CD4-positive, alpha-beta memory T cell (primary cell): ENCODE data around the gene TBCD. TPM values are rescaled to one million over a fixed set of nuclear protein-coding genes. Genes with fewer than 3 reads are reported as not detected.
A peak's percentile ranks its signal among the peaks of the same experiment; 100 is the strongest.

ENCODE experiments used
- CTCF ChIA-PET: fragments of 350-600 bp; sonication (Branson Sonifier 250); formaldehyde crosslinking; loops from one replicate; lab custom pipeline; 2021; ENCODE audit warnings: inconsistent platforms; ENCODE audit not compliant: partially characterized antibody; lab: Charles Lee
- POLR2A ChIA-PET: fragments of 350-600 bp; sonication (Branson Sonifier 250); formaldehyde crosslinking; loops from one replicate; lab custom pipeline; 2021; ENCODE audit not compliant: partially characterized antibody; lab: Charles Lee
- DNase-seq, 5 donors: peaks; one replicate each; pipeline versions ENCODE4 v3.0.0 to v3.0.0-alpha.2; 2020 to 2022; ENCODE audit warnings: mixed read lengths in 1 of 5
- H3K27ac ChIP-seq: one replicate; pipeline ENCODE4 v1.7.0; 2013; ENCODE audit warnings: low read depth, low read length
- H3K27me3 ChIP-seq: 2 replicates; pipeline ENCODE4 v1.7.0; 2013; ENCODE audit warnings: mild to moderate bottlenecking, low read length, moderate library complexity; ENCODE audit not compliant: insufficient read depth
- H3K36me3 ChIP-seq: 2 replicates; pipeline ENCODE4 v1.7.0; 2013; ENCODE audit warnings: mild to moderate bottlenecking, low read length, moderate library complexity; ENCODE audit not compliant: insufficient read depth
- H3K4me1 ChIP-seq: 2 replicates; pipeline ENCODE4 v1.7.0; 2013; ENCODE audit warnings: mild to moderate bottlenecking, low read length, moderate library complexity; ENCODE audit not compliant: insufficient read depth
- H3K4me3 ChIP-seq, 2 donors: one replicate each; pipeline ENCODE4 v1.7.0; 2013; ENCODE audit warnings: low read length in 2 of 2, mild to moderate bottlenecking in 1 of 2
- H3K9me3 ChIP-seq, 2 donors: one replicate each; pipeline ENCODE4 v1.7.0; 2013; ENCODE audit warnings: low read length in 2 of 2, control low read depth in 1 of 2; ENCODE audit not compliant: control insufficient read depth in 1 of 2
- H3K27ac Mint-ChIP-seq, 7 donors: one replicate each; pipeline ENCODE4 v1.8.0; 2020 to 2021; ENCODE audit warnings: mixed read lengths in 7 of 7, mild to moderate bottlenecking in 6 of 7, inconsistent platforms in 3 of 7, moderate library complexity in 3 of 7
- H3K27me3 Mint-ChIP-seq, 2 donors: one replicate each; pipeline ENCODE4 v1.8.0; 2020 to 2021; ENCODE audit warnings: mixed read lengths in 2 of 2
- H3K36me3 Mint-ChIP-seq, 2 donors: one replicate each; pipeline ENCODE4 v1.8.0; 2020 to 2021; ENCODE audit warnings: mixed read lengths in 2 of 2, inconsistent platforms in 1 of 2, mild to moderate bottlenecking in 1 of 2
- H3K4me1 Mint-ChIP-seq, 4 donors: one replicate each; pipeline ENCODE4 v1.8.0; 2020 to 2021; ENCODE audit warnings: mixed read lengths in 4 of 4, mild to moderate bottlenecking in 1 of 4
- H3K4me3 Mint-ChIP-seq, 8 donors: one replicate each; pipeline ENCODE4 v1.8.0; 2020 to 2021; ENCODE audit warnings: mixed read lengths in 8 of 8, mild to moderate bottlenecking in 7 of 8, moderate library complexity in 6 of 8, inconsistent platforms in 3 of 8
- H3K9me3 Mint-ChIP-seq, 8 donors: one replicate each; pipeline ENCODE4 v1.8.0; 2020 to 2021; ENCODE audit warnings: mixed read lengths in 8 of 8, mild to moderate bottlenecking in 5 of 8, inconsistent platforms in 3 of 8, moderate library complexity in 1 of 8
- intact Hi-C: fragments of 100-400 bp; cut with micrococcal nuclease; formaldehyde crosslinking; loops from one replicate; pipeline ENCODE4 v1.15.1; 2023
- polyA plus RNA-seq, 2 donors: library from polyadenylated mRNA; unstranded; fragments of 300-500 nt; fragmentation: Illumina TruSeq; gene quantifications; one replicate each; pipeline ENCODE4 v1.2.3, GENCODE V29; 2021
- total RNA-seq, 2 experiments: library from RNA; stranded (reverse); gene quantifications; one replicate each; pipeline ENCODE4 v1.2.3, GENCODE V29; 2021

Gene TBCD
- total and polyA plus RNA-seq, 4 experiments from 2014 or later, result 102 to 263 (median 192) TPM

GRCh38 chr17:82793974-82794630 lies 42.2 kb downstream of the TBCD start:
- H3K27ac ChIP-seq, result no peak overlapping the region
- peaks cover 0 to 2% (median 0%) of the 10 kb centered on the region in 8 donors for H3K9me3 Mint-ChIP-seq
- H3K36me3 Mint-ChIP-seq, result peaks cover 10 to 19% of the 10 kb centered on the region in 2 donors
- no peaks in the 10 kb centered on the region for H3K36me3 ChIP-seq
- no peak overlapping the region for H3K4me3 Mint-ChIP-seq
- no peaks in the 10 kb centered on the region for H3K9me3 ChIP-seq
- H3K4me1 ChIP-seq, result no peaks in the 10 kb centered on the region
- H3K4me3 ChIP-seq, result no peak overlapping the region
- DNase-seq, result no peak
- H3K4me1 Mint-ChIP-seq, result no peaks in the 10 kb centered on the region
- POLR2A ChIA-PET, result no interaction called here
- peak overlapping the region in 1 of 7 donors; percentile 37 for H3K27ac Mint-ChIP-seq
- no peaks in the 10 kb centered on the region for H3K27me3 Mint-ChIP-seq
- CTCF ChIA-PET, result no interaction called here
- no peaks in the 10 kb centered on the region for H3K27me3 ChIP-seq
- intact Hi-C loops, result no loop called here

DNA sequence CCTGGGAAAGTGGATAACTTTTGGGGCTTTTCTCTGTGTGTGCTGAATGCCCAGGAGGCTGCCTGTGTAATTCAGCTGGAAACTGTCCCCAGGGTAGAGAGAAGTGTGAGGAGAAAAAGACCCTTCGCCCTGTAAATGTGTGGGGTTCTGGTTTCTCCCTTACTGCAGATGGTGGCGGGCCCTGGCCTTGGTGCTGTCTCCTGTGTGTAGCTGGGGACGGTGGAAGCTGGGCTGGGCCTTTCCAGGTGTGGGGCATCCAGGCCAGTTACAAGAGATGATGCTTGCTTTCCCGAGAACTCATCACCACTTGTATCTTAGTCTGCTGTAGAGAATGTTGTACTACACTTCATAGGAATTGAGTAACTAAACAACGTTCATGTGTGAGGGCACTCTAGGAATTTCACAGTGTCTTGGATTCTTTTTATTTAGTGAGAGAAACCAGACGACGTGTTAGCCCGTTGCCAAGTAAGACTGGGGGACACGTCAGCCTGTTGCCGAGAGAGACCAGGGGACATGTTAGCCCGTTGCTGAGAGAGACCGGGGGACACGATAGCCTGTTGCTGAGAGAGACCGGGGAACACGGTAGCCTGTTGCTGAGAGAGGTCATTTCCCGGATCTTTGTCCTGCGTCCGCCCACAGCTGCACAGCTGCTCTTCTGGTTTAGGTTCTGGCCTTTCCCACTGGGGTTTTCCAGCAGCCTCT lies 43.1 kb downstream of the TBCD start:
- no peaks in the 10 kb centered on the region for H3K27me3 ChIP-seq
- ChIA-PET CTCF (interaction anchor here (0.6 kb wide), 1 partner anchor 307 kb away, joined by 3 read pairs; no protein-coding TSS in a partner anchor), POLR2A (no interaction called here)
- H3K9me3 Mint-ChIP-seq, result peaks cover 0 to 2% (median 0%) of the 10 kb centered on the region in 8 donors
- no peak overlapping the region for H3K4me3 Mint-ChIP-seq
- H3K4me3 ChIP-seq, result no peak overlapping the region
- DNase-seq, result no peak
- H3K27ac Mint-ChIP-seq, result no peak overlapping the region
- no peak overlapping the region for H3K27ac ChIP-seq
- no peaks in the 10 kb centered on the region for H3K4me1 Mint-ChIP-seq
- H3K27me3 Mint-ChIP-seq, result no peaks in the 10 kb centered on the region
- peaks cover 10 to 21% of the 10 kb centered on the region in 2 donors for H3K36me3 Mint-ChIP-seq
- intact Hi-C loops, result no loop called here
- H3K9me3 ChIP-seq, result no peaks in the 10 kb centered on the region
- H3K36me3 ChIP-seq, result no peaks in the 10 kb centered on the region
- no peaks in the 10 kb centered on the region for H3K4me1 ChIP-seq

DNA sequence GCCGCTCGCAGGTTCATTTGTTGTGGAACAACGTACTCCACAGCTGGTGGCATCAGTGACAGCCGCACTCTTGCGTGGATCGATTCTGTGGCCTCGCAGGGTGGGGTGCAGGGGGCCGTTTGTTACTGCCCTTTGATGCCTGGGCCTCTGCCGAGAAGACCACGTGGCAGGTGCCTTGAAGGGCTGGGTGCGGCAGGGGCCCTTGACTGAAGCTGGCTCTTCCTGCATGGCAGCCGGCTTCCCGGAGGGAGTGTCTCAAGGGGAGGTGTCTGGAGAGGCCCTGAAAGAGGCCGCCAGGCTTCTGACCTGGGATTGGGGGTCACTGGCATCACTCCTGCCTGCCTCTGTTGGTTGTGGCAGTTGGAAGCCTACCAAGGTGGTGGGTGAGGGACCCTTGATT lies 43.8 kb downstream of the TBCD start:
- H3K4me1 Mint-ChIP-seq, result no peaks in the 10 kb centered on the region
- Histone ChIP-seq H3K4me1 (no peaks in the 10 kb centered on the region), H3K9me3 (no peaks in the 10 kb centered on the region), H3K27me3 (no peaks in the 10 kb centered on the region), H3K36me3 (no peaks in the 10 kb centered on the region), H3K4me3 (no peak overlapping the region), H3K27ac (no peak overlapping the region)
- intact Hi-C loops, result no loop called here
- DNase-seq, result no peak
- no peak overlapping the region for H3K27ac Mint-ChIP-seq
- peaks cover 0 to 2% (median 0%) of the 10 kb centered on the region in 8 donors for H3K9me3 Mint-ChIP-seq
- peaks cover 10 to 22% of the 10 kb centered on the region in 2 donors for H3K36me3 Mint-ChIP-seq
- no peak overlapping the region for H3K4me3 Mint-ChIP-seq
- POLR2A ChIA-PET, result no interaction called here
- H3K27me3 Mint-ChIP-seq, result no peaks in the 10 kb centered on the region
- CTCF ChIA-PET, result interaction anchor here (0.6 kb wide), 2 partner anchors 121 to 307 kb away, joined by 3 to 4 read pairs; no protein-coding TSS in a partner anchor

GRCh38 chr17:82797061-82797460 lies 45.2 kb downstream of the TBCD start:
- peak overlapping the region in 2 of 7 donors; percentile 11 to 23 for H3K27ac Mint-ChIP-seq
- ChIA-PET POLR2A (no interaction called here), CTCF (no interaction called here)
- Histone ChIP-seq H3K27ac (no peak overlapping the region), H3K36me3 (no peaks in the 10 kb centered on the region), H3K4me1 (no peaks in the 10 kb centered on the region), H3K4me3 (no peak overlapping the region), H3K9me3 (no peaks in the 10 kb centered on the region), H3K27me3 (no peaks in the 10 kb centered on the region)
- peaks cover under 1 to 5% (median 4%) of the 10 kb centered on the region in 4 donors for H3K4me1 Mint-ChIP-seq
- H3K27me3 Mint-ChIP-seq, result no peaks in the 10 kb centered on the region
- no peak for DNase-seq
- intact Hi-C loops, result no loop called here
- H3K36me3 Mint-ChIP-seq, result peaks cover 9 to 23% of the 10 kb centered on the region in 2 donors
- H3K9me3 Mint-ChIP-seq, result peaks cover 0 to 4% (median under 1%) of the 10 kb centered on the region in 8 donors
- H3K4me3 Mint-ChIP-seq, result no peak overlapping the region

GRCh38 chr17:82798752-82799151 lies 46.9 kb downstream of the TBCD start:
- ChIA-PET CTCF (no interaction called here), POLR2A (no interaction called here)
- Mint-ChIP-seq H3K4me3 (no peak overlapping the region), H3K4me1 (peaks cover 4 to 8% (median 6%) of the 10 kb centered on the region in 4 donors), H3K9me3 (peaks cover 0 to 2% (median under 1%) of the 10 kb centered on the region in 8 donors), H3K27ac (peak overlapping the region in 1 of 7 donors; percentile 30), H3K27me3 (no peaks in the 10 kb centered on the region), H3K36me3 (peaks cover 16 to 27% of the 10 kb centered on the region in 2 donors)
- Histone ChIP-seq H3K36me3 (no peaks in the 10 kb centered on the region), H3K9me3 (no peaks in the 10 kb centered on the region), H3K27me3 (no peaks in the 10 kb centered on the region), H3K4me3 (no peak overlapping the region), H3K4me1 (no peaks in the 10 kb centered on the region), H3K27ac (no peak overlapping the region)
- intact Hi-C loops, result no loop called here
- DNase-seq, result no peak

- Histone ChIP-seq H3K27ac (no peak overlapping the region), H3K4me1 (no peaks in the 10 kb centered on the region), H3K9me3 (no peaks in the 10 kb centered on the region), H3K4me3 (no peak overlapping the region), H3K36me3 (no peaks in the 10 kb centered on the region), H3K27me3 (no peaks in the 10 kb centered on the region)
- Mint-ChIP-seq H3K27ac (no peak overlapping the region), H3K9me3 (peaks cover 0 to 2% (median under 1%) of the 10 kb centered on the region in 8 donors), H3K4me1 (peaks cover 4 to 8% (median 6%) of the 10 kb centered on the region in 4 donors), H3K36me3 (peaks cover 16 to 26% of the 10 kb centered on the region in 2 donors), H3K4me3 (no peak overlapping the region), H3K27me3 (no peaks in the 10 kb centered on the region)
- intact Hi-C loops, result no loop called here
- POLR2A ChIA-PET, result no interaction called here
- no peak for DNase-seq
- CTCF ChIA-PET, result no interaction called here
Measured at GRCh38 chr17:82799591-82799990, 47.7 kb downstream of the TBCD start.

DNA sequence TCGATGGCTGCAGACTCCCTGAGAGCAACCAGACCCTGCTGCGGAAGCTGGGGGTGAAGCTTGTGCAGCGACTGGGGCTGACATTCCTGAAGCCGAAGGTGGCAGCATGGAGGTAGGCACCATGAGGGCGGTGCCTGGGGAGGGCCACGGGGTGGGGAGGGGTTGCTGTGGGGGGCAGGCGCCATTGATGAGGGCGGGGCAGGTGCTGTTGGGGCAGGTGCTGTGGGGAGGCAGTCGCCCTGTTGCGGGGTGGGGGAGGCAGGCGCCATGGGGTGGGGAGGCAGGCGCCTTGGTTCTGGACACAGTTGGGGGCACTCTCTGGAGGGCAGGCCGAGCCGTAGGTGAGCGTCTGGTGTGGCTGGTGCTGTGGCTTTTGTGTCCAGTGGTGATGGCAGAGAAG lies 49.0 kb downstream of the TBCD start:
- H3K27ac ChIP-seq, result no peak overlapping the region
- Mint-ChIP-seq H3K4me1 (peaks cover 4 to 8% (median 6%) of the 10 kb centered on the region in 4 donors), H3K9me3 (peaks cover 0 to 2% (median under 1%) of the 10 kb centered on the region in 8 donors), H3K4me3 (no peak overlapping the region), H3K36me3 (peaks cover 16 to 21% of the 10 kb centered on the region in 2 donors), H3K27ac (peak overlapping the region in 1 of 7 donors; percentile 29), H3K27me3 (no peaks in the 10 kb centered on the region)
- no peak for DNase-seq
- intact Hi-C loops, result no loop called here
- ChIA-PET POLR2A (no interaction called here), CTCF (no interaction called here)
- H3K4me3 ChIP-seq, result no peak overlapping the region
- no peaks in the 10 kb centered on the region for H3K27me3 ChIP-seq
- no peaks in the 10 kb centered on the region for H3K9me3 ChIP-seq
- H3K36me3 ChIP-seq, result no peaks in the 10 kb centered on the region
- no peaks in the 10 kb centered on the region for H3K4me1 ChIP-seq
